Neural cell (in vitro differentiated cells): ENCODE results near the gene WDR26. TPM values are rescaled to one million over a fixed set of nuclear protein-coding genes. Genes with fewer than 3 reads are reported as not detected.

Source experiments
- H2AFZ ChIP-seq: fragments of 200-600, 300-800 bp; sonication (generic), shearing (Covaris generic); 2 replicates; pipeline ENCODE4 v1.6.0; 2014; ENCODE audit warnings: low read depth, mild to moderate bottlenecking, antibody characterized with exemption, low read length, moderate library complexity
- H3F3A ChIP-seq: fragments of 200-600 bp; shearing (Covaris generic); 2 replicates; pipeline ENCODE4 v1.6.1; 2016; ENCODE audit warnings: mild to moderate bottlenecking, moderate library complexity, mixed read lengths, antibody characterized with exemption, low read length; ENCODE audit not compliant: insufficient read depth, poor library complexity, severe bottlenecking
- H3K27ac ChIP-seq: fragments of 200-600, 300-800 bp; sonication (generic), shearing (Covaris generic); 2 replicates; pipeline ENCODE4 v1.5.1; 2014; ENCODE audit warnings: mild to moderate bottlenecking, low read length, moderate library complexity
- H3K27me3 ChIP-seq: fragments of 300-800, 200-600 bp; sonication (generic), shearing (Covaris generic); 2 replicates; pipeline ENCODE4 v1.6.0; 2014; ENCODE audit warnings: mild to moderate bottlenecking, low read depth, low read length, moderate library complexity; ENCODE audit not compliant: insufficient read depth
- H3K36me3 ChIP-seq: fragments of 300-800, 200-600 bp; sonication (generic), shearing (Covaris generic); 2 replicates; pipeline ENCODE4 v1.5.1; 2014; ENCODE audit warnings: mild to moderate bottlenecking, antibody characterized with exemption, low read length, moderate library complexity; ENCODE audit not compliant: insufficient read depth
- H3K4me2 ChIP-seq: fragments of 300-800, 200-600 bp; sonication (generic), shearing (Covaris generic); 2 replicates; pipeline ENCODE4 v1.6.0; 2014; ENCODE audit warnings: mild to moderate bottlenecking, low read length
- H3K4me3 ChIP-seq: fragments of 300-800, 200-600 bp; sonication (generic), shearing (Covaris generic); 2 replicates; pipeline ENCODE4 v1.5.1; 2014; ENCODE audit warnings: mild to moderate bottlenecking, low read length, moderate library complexity
- H3K79me2 ChIP-seq: fragments of 200-600 bp; shearing (Covaris generic); replicated peaks from 2 replicates; pipeline ENCODE4 v1.6.0; 2014; ENCODE audit warnings: mild to moderate bottlenecking, low read length, moderate library complexity; ENCODE audit not compliant: insufficient read depth
- H3K9ac ChIP-seq: fragments of 300-800, 200-600 bp; sonication (generic), shearing (Covaris generic); 2 replicates; pipeline ENCODE4 v1.6.1; 2016; ENCODE audit warnings: mild to moderate bottlenecking, low read length, mixed read lengths
- H3K9me2 ChIP-seq: fragments of 200-600 bp; shearing (Covaris generic); 2 replicates; pipeline ENCODE4 v1.6.1; 2016; ENCODE audit warnings: mild to moderate bottlenecking, low read length, mixed read lengths; ENCODE audit not compliant: insufficient read depth
- H3K9me3 ChIP-seq: fragments of 200-600, 300-800 bp; sonication (generic), shearing (Covaris generic); 2 replicates; pipeline ENCODE4 v1.6.1; 2016; ENCODE audit warnings: mild to moderate bottlenecking, mixed run types, low read length, moderate library complexity, mixed read lengths
- H4K20me1 ChIP-seq: fragments of 200-600 bp; shearing (Covaris generic); 2 replicates; pipeline ENCODE4 v1.6.1; 2016; ENCODE audit warnings: mild to moderate bottlenecking, mixed run types; ENCODE audit not compliant: insufficient read depth
- CTCF ChIP-seq: fragments of 450-650 bp; IDR thresholded peaks from 2 replicates; pipeline ENCODE4 v1.5.1; 2014; ENCODE audit warnings: antibody characterized with exemption, mild to moderate bottlenecking, moderate library complexity; ENCODE audit not compliant: poor library complexity, severe bottlenecking
- EP300 ChIP-seq: fragments of 450-650 bp; conservative IDR thresholded peaks from 2 replicates; pipeline ENCODE4 v1.6.1; 2014; ENCODE audit warnings: antibody characterized with exemption, mild to moderate bottlenecking, moderate library complexity; ENCODE audit not compliant: poor library complexity, severe bottlenecking
- EZH2 ChIP-seq: fragments of 200-600, 300-800 bp; shearing (Covaris generic), sonication (generic); IDR thresholded peaks from 2 replicates; pipeline ENCODE4 v1.6.1; 2014; ENCODE audit warnings: antibody characterized with exemption, low read length, borderline replicate concordance, mild to moderate bottlenecking; ENCODE audit not compliant: insufficient read depth, poor library complexity, severe bottlenecking
- MXI1 ChIP-seq: fragments of 450-650 bp; conservative IDR thresholded peaks from 2 replicates; pipeline ENCODE4 v1.6.1; 2014; ENCODE audit warnings: antibody characterized with exemption, mild to moderate bottlenecking; ENCODE audit not compliant: poor library complexity, severe bottlenecking
- POLR2AphosphoS5 ChIP-seq: IDR thresholded peaks from 2 replicates; pipeline ENCODE4 v1.6.1; 2012
- RAD21 ChIP-seq: fragments of 450-650 bp; conservative IDR thresholded peaks from 2 replicates; pipeline ENCODE4 v1.6.1; 2014; ENCODE audit warnings: antibody characterized with exemption, mild to moderate bottlenecking, moderate library complexity
- SMC3 ChIP-seq: fragments of 450-650 bp; conservative IDR thresholded peaks from 2 replicates; pipeline ENCODE4 v1.6.1; 2014; ENCODE audit warnings: antibody characterized with exemption, mild to moderate bottlenecking, moderate library complexity; ENCODE audit not compliant: poor library complexity
- TAF1 ChIP-seq: IDR thresholded peaks from 2 replicates; pipeline ENCODE4 v1.6.1; 2012; ENCODE audit warnings: low read depth
- polyA plus RNA-seq: library from polyadenylated mRNA; depleted of rRNA; stranded (reverse); fragments of >200 nt; gene quantifications from 2 replicates; pipeline ENCODE4 v1.2.3, GENCODE V29; 2014
- TF ChIP-seq, protein P1 (sequence below): IDR thresholded peaks from 2 replicates; pipeline ENCODE4 v1.6.1; 2012; ENCODE audit warnings: borderline replicate concordance

The WDR26 gene
- polyA plus RNA-seq, 1 donor from 2014 or later, result 89.6 TPM

DNA sequence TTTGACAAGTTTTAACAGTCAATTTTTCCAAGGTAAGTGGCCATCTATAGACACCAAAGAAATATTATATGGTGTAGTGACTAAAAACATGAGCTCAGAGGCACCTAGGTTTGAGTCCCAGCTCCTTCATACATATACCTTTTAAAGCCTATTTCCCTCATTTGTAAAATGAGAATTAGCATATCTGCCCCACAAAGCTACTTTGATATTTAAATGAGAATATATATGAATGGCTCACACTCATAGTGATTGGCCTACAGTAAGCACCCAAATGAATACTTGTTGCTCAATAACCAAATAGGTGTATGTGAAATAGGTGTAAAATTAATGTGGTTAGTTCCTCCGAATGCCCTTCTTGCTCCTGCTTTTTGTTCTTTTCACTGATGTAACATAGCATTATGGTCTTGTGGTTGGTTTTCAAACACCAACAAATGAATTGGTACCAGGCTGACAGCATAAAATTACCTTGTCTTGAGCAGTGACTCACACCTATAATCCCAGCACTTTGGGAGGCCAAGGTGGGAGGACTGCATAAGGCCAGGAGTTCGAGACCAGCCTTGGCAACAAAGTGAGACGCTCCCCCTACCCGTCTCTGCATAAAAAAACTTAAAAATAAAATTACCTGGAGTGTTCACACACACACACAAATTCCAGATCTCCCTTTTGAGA, 52.6 kb downstream of the WDR26 start:
- no peaks in the 10 kb centered on the region for H3K27me3 ChIP-seq
- TF ChIP-seq SMC3 (no peak), RAD21 (no peak), POLR2AphosphoS5 (no peak), CTCF (no peak), TAF1 (no peak), EZH2 (no peak), EP300 (no peak), MXI1 (no peak)
- TF ChIP-seq, protein P1, sequence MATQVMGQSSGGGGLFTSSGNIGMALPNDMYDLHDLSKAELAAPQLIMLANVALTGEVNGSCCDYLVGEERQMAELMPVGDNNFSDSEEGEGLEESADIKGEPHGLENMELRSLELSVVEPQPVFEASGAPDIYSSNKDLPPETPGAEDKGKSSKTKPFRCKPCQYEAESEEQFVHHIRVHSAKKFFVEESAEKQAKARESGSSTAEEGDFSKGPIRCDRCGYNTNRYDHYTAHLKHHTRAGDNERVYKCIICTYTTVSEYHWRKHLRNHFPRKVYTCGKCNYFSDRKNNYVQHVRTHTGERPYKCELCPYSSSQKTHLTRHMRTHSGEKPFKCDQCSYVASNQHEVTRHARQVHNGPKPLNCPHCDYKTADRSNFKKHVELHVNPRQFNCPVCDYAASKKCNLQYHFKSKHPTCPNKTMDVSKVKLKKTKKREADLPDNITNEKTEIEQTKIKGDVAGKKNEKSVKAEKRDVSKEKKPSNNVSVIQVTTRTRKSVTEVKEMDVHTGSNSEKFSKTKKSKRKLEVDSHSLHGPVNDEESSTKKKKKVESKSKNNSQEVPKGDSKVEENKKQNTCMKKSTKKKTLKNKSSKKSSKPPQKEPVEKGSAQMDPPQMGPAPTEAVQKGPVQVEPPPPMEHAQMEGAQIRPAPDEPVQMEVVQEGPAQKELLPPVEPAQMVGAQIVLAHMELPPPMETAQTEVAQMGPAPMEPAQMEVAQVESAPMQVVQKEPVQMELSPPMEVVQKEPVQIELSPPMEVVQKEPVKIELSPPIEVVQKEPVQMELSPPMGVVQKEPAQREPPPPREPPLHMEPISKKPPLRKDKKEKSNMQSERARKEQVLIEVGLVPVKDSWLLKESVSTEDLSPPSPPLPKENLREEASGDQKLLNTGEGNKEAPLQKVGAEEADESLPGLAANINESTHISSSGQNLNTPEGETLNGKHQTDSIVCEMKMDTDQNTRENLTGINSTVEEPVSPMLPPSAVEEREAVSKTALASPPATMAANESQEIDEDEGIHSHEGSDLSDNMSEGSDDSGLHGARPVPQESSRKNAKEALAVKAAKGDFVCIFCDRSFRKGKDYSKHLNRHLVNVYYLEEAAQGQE, result no peak
- no peaks in the 10 kb centered on the region for H3K36me3 ChIP-seq
- no peak overlapping the region for H2AFZ ChIP-seq
- H3K79me2 ChIP-seq, result no peaks in the 10 kb centered on the region
- H3K4me2 ChIP-seq, result no peak overlapping the region
- H3F3A ChIP-seq, result no peaks in the 10 kb centered on the region
- no peak overlapping the region for H3K9ac ChIP-seq
- no peaks in the 10 kb centered on the region for H3K9me2 ChIP-seq
- H3K4me3 ChIP-seq, result no peak overlapping the region
- H3K27ac ChIP-seq, result no peak overlapping the region
- H4K20me1 ChIP-seq, result no peaks in the 10 kb centered on the region
- no peaks in the 10 kb centered on the region for H3K9me3 ChIP-seq

DNA sequence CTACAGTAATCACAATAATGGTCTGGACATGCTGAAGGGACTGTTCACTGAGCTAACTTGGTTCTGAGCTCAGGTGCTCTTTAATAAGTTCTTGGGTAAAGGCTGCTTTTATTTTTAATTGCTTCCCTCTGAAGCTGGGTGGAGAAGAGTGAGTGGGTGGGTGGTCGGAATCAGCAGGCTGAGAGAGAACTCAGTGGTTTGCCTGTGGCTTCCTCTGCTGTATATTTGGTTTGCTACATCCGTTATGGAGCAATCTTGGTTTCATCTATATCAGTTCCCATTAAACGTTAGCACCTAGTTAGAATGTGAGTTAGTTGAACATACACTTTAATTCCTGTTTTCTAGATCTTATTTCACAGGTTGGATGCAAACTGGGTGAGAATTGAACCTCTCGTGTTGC, 54.6 kb downstream of the WDR26 start:
- no peak for TF ChIP-seq TAF1
- TF ChIP-seq EP300, result no peak
- no peak for TF ChIP-seq EZH2
- TF ChIP-seq POLR2AphosphoS5, result no peak
- TF ChIP-seq, protein P1, result no peak
- TF ChIP-seq MXI1, result no peak
- TF ChIP-seq RAD21, result no peak
- no peak for TF ChIP-seq SMC3
- no peak overlapping the region for H3K4me3 ChIP-seq
- H3K9me3 ChIP-seq, result no peaks in the 10 kb centered on the region
- no peaks in the 10 kb centered on the region for H4K20me1 ChIP-seq
- H3K27ac ChIP-seq, result no peak overlapping the region
- H3K27me3 ChIP-seq, result no peaks in the 10 kb centered on the region
- H3K36me3 ChIP-seq, result no peaks in the 10 kb centered on the region
- H3K9ac ChIP-seq, result no peak overlapping the region
- no peak overlapping the region for H3K4me2 ChIP-seq
- H3K9me2 ChIP-seq, result no peaks in the 10 kb centered on the region
- no peaks in the 10 kb centered on the region for H3F3A ChIP-seq
- H3K79me2 ChIP-seq, result no peaks in the 10 kb centered on the region
- no peak overlapping the region for H2AFZ ChIP-seq
